Measurements from ENCODE around the gene GFM1. TPM values are rescaled to one million over a fixed set of nuclear protein-coding genes. Genes with fewer than 3 reads are reported as not detected.

Gene GFM1
- total RNA-seq, 6 experiments from 2014 or later, result 40.2 to 61.5 (median 43.8) TPM

DNA sequence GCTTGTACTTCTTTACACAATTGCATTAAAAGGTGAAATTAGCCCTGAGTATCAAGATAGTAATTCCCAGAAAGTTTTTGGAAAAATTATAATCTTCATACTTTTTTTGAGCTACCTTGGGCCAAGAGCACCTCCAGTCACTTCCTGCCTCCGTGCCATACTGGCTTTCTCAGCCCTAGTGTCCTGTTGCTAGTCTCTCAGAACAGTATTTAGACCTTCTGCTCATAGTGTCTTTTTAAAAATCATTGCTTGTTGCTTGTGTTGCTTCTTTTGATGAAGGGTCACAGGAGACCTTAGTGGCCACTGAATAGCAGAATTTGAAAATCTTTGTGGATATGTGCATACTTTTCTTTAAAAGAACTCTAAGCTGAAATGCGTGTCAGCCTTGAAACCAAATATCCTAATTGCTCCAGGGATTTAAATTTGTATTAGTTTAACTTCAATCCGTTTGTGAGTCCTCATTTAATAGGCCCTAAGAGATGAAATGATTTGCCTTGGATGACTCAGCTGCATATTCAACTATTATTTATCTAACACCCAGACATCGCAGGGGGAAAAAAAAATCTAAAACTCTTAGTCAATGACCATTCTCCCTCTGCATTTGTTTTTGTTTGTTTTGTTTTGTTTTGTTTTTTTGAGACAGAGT, 57.2 kb downstream of the GFM1 start:
- H3K4me1 ChIP-seq, result no peaks in the 10 kb centered on the region
- no peak for ATAC-seq
- intact Hi-C loops (cut with DNase I), result no loop called here
- no peak for DNase-seq
- no peak for TF ChIP-seq POLR2A (IDR thresholded peaks at IDR 0.05)
- TF ChIP-seq, protein P1, sequence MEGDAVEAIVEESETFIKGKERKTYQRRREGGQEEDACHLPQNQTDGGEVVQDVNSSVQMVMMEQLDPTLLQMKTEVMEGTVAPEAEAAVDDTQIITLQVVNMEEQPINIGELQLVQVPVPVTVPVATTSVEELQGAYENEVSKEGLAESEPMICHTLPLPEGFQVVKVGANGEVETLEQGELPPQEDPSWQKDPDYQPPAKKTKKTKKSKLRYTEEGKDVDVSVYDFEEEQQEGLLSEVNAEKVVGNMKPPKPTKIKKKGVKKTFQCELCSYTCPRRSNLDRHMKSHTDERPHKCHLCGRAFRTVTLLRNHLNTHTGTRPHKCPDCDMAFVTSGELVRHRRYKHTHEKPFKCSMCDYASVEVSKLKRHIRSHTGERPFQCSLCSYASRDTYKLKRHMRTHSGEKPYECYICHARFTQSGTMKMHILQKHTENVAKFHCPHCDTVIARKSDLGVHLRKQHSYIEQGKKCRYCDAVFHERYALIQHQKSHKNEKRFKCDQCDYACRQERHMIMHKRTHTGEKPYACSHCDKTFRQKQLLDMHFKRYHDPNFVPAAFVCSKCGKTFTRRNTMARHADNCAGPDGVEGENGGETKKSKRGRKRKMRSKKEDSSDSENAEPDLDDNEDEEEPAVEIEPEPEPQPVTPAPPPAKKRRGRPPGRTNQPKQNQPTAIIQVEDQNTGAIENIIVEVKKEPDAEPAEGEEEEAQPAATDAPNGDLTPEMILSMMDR (IDR thresholded peaks at IDR 0.05), result no peak
- H3K27me3 ChIP-seq, result no peaks in the 10 kb centered on the region
- H3K36me3 ChIP-seq, result no peaks in the 10 kb centered on the region
- 82% methylated on average over 4 of the region's 4 CpGs for WGBS (ENCODE audit: insufficient coverage, low coverage, low lambda C conversion rate, missing lambda C conversion rate)
- no peak overlapping the region for H3K27ac ChIP-seq
- H3K4me3 ChIP-seq, result no peak overlapping the region
- no peaks in the 10 kb centered on the region for H3K9me3 ChIP-seq

DNA sequence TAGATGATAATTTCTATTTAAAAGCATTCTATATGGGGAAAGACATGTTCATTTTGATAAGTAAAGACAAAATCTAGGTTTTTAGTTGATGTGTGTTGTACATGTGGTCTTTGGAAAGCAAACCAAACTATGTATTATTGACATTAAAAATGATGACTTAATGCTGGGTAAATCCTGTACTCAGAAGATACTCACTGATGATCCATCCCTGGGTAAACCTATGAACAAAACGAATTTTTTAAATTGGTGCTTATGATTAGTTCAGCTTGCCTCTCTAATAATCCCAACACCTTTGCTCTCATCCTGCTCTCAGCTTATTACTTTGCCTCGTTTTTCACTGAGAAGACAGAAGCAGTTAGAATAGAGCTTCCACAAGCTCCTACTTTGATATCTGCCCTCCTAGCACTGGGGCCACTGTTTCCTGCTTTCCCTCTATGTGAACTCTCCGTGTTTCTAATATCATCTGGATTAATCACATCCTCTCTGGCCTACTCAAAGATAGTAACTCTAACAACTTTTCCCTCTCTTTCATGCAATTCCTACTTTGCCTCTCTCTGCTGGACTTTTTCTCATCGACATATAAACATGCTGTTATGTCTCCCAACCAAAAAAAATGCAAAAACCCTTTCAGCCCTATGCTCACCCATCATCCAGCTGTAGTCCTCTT, 58.6 kb downstream of the GFM1 start:
- Histone ChIP-seq H3K27me3 (no peaks in the 10 kb centered on the region), H3K27ac (no peak overlapping the region), H3K4me3 (no peak overlapping the region), H3K4me1 (no peaks in the 10 kb centered on the region), H3K9me3 (no peaks in the 10 kb centered on the region), H3K36me3 (peaks cover 0 to under 1% (median 0%) of the 10 kb centered on the region in 4 donors)
- ATAC-seq, result peak; percentile 28 to 64 (median 48)
- intact Hi-C loops (cut with DNase I), result no loop called here
- TF ChIP-seq POLR2A (IDR thresholded peaks at IDR 0.05), result no peak
- TF ChIP-seq, protein P1 (IDR thresholded peaks at IDR 0.05), result no peak
- DNase-seq, result no peak
- WGBS (ENCODE audit: insufficient coverage, low coverage, low lambda C conversion rate, missing lambda C conversion rate), result 71% methylated on average over 4 of the region's 4 CpGs

DNA sequence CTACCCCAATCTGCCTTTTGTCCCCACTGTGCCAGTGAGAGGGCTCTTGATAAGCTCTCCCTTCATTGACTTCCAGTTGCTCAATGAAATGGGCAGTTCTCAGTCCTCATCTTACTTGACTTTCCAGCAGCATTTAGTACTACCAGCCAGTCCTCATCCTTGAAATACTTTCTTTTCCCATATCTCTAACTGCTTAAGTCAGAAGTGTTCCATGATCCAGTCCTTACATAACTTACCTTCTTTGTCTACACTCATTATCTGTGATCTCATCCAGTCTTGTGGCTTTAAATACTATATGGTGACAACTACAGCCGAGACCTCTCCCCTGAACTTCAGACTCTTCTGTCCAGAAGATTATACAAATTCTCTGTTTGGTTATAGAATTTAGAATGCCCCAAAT, 59.2 kb downstream of the GFM1 start:
- H3K36me3 ChIP-seq, result peaks cover 0 to 3% (median 0%) of the 10 kb centered on the region in 4 donors
- 100% methylated on average over 1 of the region's 1 CpG for WGBS (ENCODE audit: insufficient coverage, low coverage, low lambda C conversion rate, missing lambda C conversion rate)
- no peaks in the 10 kb centered on the region for H3K9me3 ChIP-seq
- ATAC-seq (no peak), DNase-seq (no peak)
- H3K4me3 ChIP-seq, result no peak overlapping the region
- TF ChIP-seq, protein P1 (IDR thresholded peaks at IDR 0.05), result no peak
- no peak for TF ChIP-seq POLR2A (IDR thresholded peaks at IDR 0.05)
- H3K4me1 ChIP-seq, result no peaks in the 10 kb centered on the region
- intact Hi-C loops (cut with DNase I), result no loop called here
- H3K27ac ChIP-seq, result no peak overlapping the region
- H3K27me3 ChIP-seq, result no peaks in the 10 kb centered on the region

DNA sequence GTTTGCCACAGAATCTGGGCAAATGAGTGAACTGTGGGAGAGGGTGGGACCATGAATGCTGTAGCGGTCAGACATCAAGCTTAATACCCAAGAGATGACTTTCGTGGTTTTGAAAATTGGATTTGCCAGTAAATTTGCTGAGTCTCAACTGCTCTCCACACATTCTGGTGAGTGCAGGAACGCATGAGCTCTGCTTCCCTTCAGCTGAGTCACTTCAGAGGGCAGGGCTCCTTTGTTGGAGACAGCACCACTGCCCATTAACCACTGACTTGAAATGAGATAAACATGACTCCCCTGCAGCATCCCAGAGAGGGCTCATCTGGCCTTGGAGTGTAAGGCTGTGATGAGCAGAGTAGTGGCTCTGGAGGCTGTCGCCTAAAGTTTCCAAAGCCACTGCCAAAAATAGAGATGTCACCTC, 65.3 kb downstream of the GFM1 start:
- peaks cover 0 to 7% (median 2%) of the 10 kb centered on the region in 4 donors for H3K36me3 ChIP-seq
- WGBS (ENCODE audit: insufficient coverage, low coverage, low lambda C conversion rate, missing lambda C conversion rate), result 67% methylated on average over 3 of the region's 4 CpGs
- no peak overlapping the region for H3K27ac ChIP-seq
- H3K9me3 ChIP-seq, result no peaks in the 10 kb centered on the region
- peak in 1 of 4 donors; percentile 19 for ATAC-seq
- no peak for DNase-seq
- H3K4me1 ChIP-seq, result no peaks in the 10 kb centered on the region
- intact Hi-C loops (cut with DNase I), result no loop called here
- H3K4me3 ChIP-seq, result no peak overlapping the region
- TF ChIP-seq POLR2A (IDR thresholded peaks at IDR 0.05), result no peak
- TF ChIP-seq, protein P1 (IDR thresholded peaks at IDR 0.05), result no peak
- H3K27me3 ChIP-seq, result no peaks in the 10 kb centered on the region

Measured in right lobe of liver (tissue), 6 donors.